NB4 (cell line): ENCODE data around the gene MEG3.

Experiments used
- CTCF ChIP-seq: IDR thresholded peaks from one replicate; pipeline ENCODE4 v1.5.1; 2012; ENCODE audit warnings: low read depth, low read length
- POLR2A ChIP-seq: IDR thresholded peaks from 2 replicates; pipeline ENCODE4 v1.6.1; 2011; ENCODE audit warnings: mild to moderate bottlenecking; ENCODE audit not compliant: insufficient read length; ENCODE audit errors: extremely low read depth

- TF ChIP-seq CTCF = no peak
- TF ChIP-seq POLR2A = no peak
These were observed 58.5 kb downstream of the MEG3 start for GRCh38 chr14:100884456-100884855.
